Measurements from ENCODE around the gene POLR2E.

The POLR2E gene

DNA sequence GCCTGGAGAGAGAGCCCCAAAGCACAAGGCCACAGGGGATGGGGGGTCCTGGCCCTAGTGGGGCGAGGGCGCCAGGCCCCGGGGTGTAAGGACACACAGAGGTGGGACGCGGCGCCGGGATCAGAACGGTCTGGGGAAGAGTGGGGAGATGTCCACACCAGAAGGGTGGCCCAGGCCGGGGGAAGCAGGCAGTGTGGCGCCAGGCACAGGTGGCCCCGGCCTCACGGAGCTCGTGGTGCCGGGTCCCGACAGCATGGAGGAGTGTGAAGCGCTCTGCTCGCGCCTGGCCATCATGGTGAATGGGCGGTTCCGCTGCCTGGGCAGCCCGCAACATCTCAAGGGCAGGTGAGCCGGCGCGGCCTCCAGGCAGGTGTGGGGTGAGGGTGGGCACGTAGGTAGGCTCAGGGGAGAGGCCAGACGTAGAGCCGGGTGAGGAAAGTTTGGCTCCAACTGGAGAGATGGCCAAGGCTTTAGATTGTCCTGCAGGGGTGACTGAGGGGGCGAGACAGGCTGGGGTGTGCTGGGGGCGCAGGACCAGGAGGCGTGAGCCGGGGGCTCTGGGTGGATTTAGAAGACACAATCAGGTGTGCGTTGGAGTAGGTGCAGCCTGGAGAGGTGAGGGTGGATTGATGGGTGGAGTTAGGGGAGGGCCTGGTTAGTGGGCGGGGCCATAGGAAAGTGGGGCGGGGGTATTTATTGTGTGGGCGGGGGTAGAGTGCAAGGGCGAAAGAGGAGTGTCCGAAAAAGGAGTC is 31.1 kb downstream of the POLR2E start:
- no peak overlapping the region for H3K9ac ChIP-seq
- no peak overlapping the region for H3K27ac ChIP-seq
- H3K4me2 ChIP-seq (ENCODE audit: low read length): no peak overlapping the region
- peaks cover 2% of the 10 kb centered on the region for H3K4me1 ChIP-seq
- no peak overlapping the region for H3K4me3 ChIP-seq (ENCODE audit: low read depth, low read length)
- no peak overlapping the region for H2AFZ ChIP-seq
- no peaks in the 10 kb centered on the region for H3K36me3 ChIP-seq (ENCODE audit: control insufficient read depth, insufficient read depth, low read length)
- TF ChIP-seq, protein P1, sequence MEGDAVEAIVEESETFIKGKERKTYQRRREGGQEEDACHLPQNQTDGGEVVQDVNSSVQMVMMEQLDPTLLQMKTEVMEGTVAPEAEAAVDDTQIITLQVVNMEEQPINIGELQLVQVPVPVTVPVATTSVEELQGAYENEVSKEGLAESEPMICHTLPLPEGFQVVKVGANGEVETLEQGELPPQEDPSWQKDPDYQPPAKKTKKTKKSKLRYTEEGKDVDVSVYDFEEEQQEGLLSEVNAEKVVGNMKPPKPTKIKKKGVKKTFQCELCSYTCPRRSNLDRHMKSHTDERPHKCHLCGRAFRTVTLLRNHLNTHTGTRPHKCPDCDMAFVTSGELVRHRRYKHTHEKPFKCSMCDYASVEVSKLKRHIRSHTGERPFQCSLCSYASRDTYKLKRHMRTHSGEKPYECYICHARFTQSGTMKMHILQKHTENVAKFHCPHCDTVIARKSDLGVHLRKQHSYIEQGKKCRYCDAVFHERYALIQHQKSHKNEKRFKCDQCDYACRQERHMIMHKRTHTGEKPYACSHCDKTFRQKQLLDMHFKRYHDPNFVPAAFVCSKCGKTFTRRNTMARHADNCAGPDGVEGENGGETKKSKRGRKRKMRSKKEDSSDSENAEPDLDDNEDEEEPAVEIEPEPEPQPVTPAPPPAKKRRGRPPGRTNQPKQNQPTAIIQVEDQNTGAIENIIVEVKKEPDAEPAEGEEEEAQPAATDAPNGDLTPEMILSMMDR (IDR thresholded peaks at IDR 0.05): no peak
- peaks cover 7% of the 10 kb centered on the region for H3K27me3 ChIP-seq (ENCODE audit: control insufficient read depth, insufficient read depth, low read length)
- H3K9me3 ChIP-seq (ENCODE audit: control insufficient read depth, low read length): no peaks in the 10 kb centered on the region
- H3K79me2 ChIP-seq: no peaks in the 10 kb centered on the region

DNA sequence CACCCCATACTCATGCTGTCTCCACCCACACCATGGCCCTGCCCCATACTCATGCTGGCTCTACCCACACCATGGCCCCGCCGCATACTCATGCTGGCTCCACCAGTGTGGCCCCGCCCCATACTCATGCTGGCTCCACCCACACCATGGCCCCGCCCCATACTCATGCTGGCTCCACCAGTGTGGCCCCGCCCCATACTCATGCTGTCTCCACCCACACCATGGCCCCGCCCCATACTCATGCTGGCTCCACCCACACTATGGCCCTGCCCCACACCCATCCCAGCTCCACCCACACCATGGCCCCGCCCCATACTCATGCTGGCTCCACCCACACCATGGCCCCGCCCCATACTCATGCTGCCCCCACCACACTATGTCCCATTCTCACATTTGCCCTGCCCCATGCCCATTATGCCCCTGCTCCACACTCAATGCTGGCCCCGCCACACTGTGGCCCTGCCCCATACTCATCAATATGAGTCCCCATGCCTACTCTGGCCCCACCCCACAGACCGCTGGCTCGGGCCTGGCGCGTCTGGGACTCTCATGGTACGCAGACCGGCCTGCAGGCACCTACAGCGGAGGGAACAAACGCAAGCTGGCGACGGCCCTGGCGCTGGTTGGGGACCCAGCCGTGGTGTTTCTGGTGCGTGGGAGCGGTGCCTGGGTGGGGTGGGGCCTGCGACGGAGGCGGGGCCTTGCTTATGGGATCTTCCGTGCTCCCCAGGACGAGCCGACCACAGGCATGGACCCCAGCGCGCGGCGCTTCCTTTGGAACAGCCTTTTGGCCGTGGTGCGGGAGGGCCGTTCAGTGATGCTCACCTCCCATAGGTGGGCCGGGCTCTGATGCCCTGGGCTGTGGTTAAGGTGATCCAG is 31.9 kb downstream of the POLR2E start:
- Histone ChIP-seq H3K27ac (no peak overlapping the region), H3K4me1 (peaks cover 2% of the 10 kb centered on the region)
- TF ChIP-seq, protein P1 (IDR thresholded peaks at IDR 0.05): no peak

DNA sequence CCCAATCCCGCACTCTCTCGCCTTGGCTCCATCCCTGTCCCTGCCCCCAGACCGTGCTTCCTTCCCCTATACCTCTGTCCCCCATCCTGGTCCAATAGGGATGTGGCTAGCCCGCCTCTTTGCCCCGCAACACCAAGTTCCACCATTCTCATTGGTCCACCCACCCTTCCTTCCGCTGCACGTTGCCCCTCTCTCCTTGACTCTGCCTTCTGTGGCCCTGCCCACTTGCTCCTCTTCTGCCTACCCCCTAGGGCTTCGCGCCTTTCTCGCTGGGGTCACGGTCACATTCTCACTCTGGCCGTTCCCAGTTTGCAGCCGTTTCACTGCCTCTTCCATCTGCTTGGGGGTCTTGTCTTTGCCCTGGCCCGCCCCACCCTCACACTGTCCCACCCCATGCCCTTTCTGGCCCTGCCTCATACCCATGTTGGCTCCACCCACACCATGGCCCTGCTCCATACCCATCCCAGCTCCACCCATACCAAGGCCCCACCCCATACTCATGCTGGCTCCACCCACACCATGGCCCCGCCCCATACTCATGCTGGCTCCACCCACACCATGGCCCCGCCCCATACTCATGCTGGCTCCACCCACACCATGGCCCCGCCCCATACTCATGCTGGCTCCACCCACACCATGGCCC is 32.7 kb downstream of the POLR2E start:
- no peaks in the 10 kb centered on the region for H3K79me2 ChIP-seq
- H3K4me2 ChIP-seq (ENCODE audit: low read length): no peak overlapping the region
- H3K9me3 ChIP-seq (ENCODE audit: control insufficient read depth, low read length): no peaks in the 10 kb centered on the region
- no peak overlapping the region for H3K27ac ChIP-seq
- H3K27me3 ChIP-seq (ENCODE audit: control insufficient read depth, insufficient read depth, low read length): peaks cover 5% of the 10 kb centered on the region
- peaks cover 2% of the 10 kb centered on the region for H3K4me1 ChIP-seq
- TF ChIP-seq, protein P1 (IDR thresholded peaks at IDR 0.05): no peak
- H2AFZ ChIP-seq: no peak overlapping the region
- no peak overlapping the region for H3K4me3 ChIP-seq (ENCODE audit: low read depth, low read length)
- no peaks in the 10 kb centered on the region for H3K36me3 ChIP-seq (ENCODE audit: control insufficient read depth, insufficient read depth, low read length)
- no peak overlapping the region for H3K9ac ChIP-seq

More for the DNA sequence above, 31.9 kb downstream of the POLR2E start:
- H3K4me3 ChIP-seq (ENCODE audit: low read depth, low read length): no peak overlapping the region
- peaks cover 7% of the 10 kb centered on the region for H3K27me3 ChIP-seq (ENCODE audit: control insufficient read depth, insufficient read depth, low read length)
- H3K4me2 ChIP-seq (ENCODE audit: low read length): no peak overlapping the region
- H2AFZ ChIP-seq: no peak overlapping the region
- no peaks in the 10 kb centered on the region for H3K79me2 ChIP-seq
- H3K36me3 ChIP-seq (ENCODE audit: control insufficient read depth, insufficient read depth, low read length): no peaks in the 10 kb centered on the region
- H3K9me3 ChIP-seq (ENCODE audit: control insufficient read depth, low read length): no peaks in the 10 kb centered on the region
- no peak overlapping the region for H3K9ac ChIP-seq

DNA sequence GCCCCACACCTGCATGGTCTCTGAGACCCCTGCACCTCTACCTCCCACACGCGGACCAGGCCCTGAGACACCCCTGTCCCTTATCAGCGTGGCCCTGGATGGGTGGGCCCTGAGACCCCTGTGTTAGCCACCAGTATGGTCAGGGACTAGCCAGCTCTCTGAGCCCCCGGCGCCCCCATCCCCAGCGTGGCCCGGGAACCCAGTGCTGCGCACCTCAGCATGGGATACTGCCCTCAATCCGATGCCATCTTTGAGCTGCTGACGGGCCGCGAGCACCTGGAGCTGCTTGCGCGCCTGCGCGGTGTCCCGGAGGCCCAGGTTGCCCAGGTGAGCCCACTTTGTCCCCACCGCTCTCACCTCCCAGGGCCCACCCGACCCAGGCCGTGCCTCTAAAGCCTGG is 33.2 kb downstream of the POLR2E start:
- Histone ChIP-seq H3K27ac (no peak overlapping the region), H3K79me2 (no peaks in the 10 kb centered on the region), H3K27me3 (ENCODE audit: control insufficient read depth, insufficient read depth, low read length) (peaks cover 3% of the 10 kb centered on the region), H3K4me1 (peaks cover 2% of the 10 kb centered on the region), H3K36me3 (ENCODE audit: control insufficient read depth, insufficient read depth, low read length) (no peaks in the 10 kb centered on the region), H3K9ac (no peak overlapping the region), H3K4me2 (ENCODE audit: low read length) (no peak overlapping the region), H3K4me3 (ENCODE audit: low read depth, low read length) (no peak overlapping the region), H3K9me3 (ENCODE audit: control insufficient read depth, low read length) (no peaks in the 10 kb centered on the region), H2AFZ (no peak overlapping the region)
- TF ChIP-seq, protein P1 (IDR thresholded peaks at IDR 0.05): no peak

Measured in parathyroid adenoma (tissue), 2 donors.